IPS-18c (cell line): Measurements from ENCODE around the gene RARRES1.

Experiments used
- H3K4me3 ChIP-seq: 2 replicates; pipeline ENCODE4 v1.7.0; 2013; ENCODE audit warnings: low read depth, mild to moderate bottlenecking, low read length, moderate library complexity; ENCODE audit not compliant: insufficient read depth
- H3K9me3 ChIP-seq: one replicate; pipeline ENCODE4 v1.6.1; 2013; ENCODE audit warnings: mild to moderate bottlenecking, low read length, moderate library complexity; ENCODE audit not compliant: control insufficient read depth, insufficient read depth

Gene RARRES1

DNA sequence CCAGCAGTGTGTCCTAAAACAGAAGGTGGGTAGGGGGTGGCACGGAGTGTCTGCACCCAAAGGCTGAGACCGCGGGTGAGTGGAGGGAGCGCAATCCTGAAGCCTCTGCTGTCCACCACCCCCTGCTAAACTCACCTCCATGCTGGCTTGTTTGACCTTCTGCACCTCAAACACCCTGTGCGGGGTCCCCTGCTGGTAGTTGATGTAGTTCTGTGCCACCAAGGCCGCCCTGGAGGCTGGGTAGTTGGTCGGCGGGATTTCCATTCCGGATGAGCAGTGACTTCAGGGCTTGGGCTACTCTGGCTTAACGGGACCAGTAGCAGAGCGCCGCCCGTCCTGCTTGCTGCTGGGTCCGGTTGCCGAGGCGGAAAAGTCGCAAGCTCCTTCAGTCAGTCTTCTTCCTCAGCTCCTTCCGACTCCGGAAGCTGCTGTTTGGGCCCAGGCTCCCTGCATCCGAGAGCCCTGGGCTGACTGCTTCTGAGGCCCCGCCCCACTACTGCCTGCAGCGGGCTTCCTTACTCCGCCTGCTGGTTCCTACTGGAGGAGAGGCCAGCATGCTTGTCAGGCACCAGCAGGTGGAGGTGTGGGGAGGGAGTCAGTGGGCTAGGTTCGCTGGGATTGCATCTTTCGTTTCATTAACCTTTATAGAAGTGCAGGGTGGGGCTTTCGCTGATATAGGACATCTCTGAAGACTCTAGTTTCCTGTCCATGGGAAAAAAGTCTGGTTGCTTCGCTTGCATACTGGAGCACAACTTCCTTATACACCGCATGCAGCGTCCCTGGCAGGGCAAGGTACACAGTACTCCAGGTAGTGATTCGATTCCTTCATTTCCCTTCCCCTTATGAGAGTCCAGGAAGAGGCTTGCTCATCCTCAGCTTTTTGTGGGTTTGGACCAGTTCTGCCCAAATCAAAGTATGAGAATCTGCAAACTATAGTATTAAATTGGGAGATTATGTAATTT, 59.8 kb downstream of the RARRES1 start, which contains the start of gene LXN:
Gene LXN (minus strand): TSS at position 434 of the 962 bp plus-strand sequence. CDS start 170 bp downstream, at position 264.
- Histone ChIP-seq H3K9me3 (no peaks in the 10 kb centered on the region), H3K4me3 (peak within 1 kb of the TSS; percentile 81)

DNA sequence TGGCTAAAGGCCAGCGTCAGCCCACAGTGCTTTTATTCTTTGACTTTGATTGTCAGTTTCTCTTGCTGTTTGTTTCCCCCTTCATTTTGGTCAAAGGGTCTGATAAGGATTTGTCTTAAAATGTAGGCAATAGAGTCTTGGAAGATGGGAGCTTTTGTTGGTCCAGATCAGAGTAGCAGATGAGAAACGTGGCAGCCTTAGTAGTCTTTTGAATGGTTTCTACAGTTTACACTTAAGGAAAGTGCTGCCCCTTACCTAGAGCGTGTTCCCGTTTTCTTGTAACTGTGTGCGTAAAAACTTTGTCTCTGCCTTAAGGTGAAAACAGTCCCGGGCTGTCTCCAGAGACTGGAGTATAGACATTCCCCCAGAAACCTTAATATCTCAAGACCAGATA, 60.4 kb downstream of the RARRES1 start:
- H3K9me3 ChIP-seq, result no peaks in the 10 kb centered on the region
- peak overlapping the region; percentile 81 for H3K4me3 ChIP-seq

DNA sequence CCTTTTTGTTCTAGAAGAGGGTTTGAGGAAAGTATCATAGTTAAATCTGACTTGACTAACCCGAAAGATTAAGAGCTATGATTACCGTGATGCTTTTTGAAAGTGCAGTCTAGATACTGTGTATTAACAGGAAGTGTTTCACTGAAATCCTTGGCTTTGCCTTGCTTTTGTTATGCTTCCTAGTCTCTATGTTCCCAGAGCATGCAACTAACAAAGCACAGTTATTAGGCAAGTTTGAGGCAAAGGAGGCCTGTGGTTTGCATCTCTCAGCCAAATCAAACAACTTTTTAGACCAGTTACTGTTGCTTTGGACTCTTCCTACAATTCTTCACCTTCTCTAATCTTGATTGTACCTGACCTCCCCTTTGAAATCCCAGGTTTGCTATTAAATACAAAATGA, 63.8 kb downstream of the RARRES1 start:
- Histone ChIP-seq H3K4me3 (no peak overlapping the region), H3K9me3 (no peaks in the 10 kb centered on the region)

DNA sequence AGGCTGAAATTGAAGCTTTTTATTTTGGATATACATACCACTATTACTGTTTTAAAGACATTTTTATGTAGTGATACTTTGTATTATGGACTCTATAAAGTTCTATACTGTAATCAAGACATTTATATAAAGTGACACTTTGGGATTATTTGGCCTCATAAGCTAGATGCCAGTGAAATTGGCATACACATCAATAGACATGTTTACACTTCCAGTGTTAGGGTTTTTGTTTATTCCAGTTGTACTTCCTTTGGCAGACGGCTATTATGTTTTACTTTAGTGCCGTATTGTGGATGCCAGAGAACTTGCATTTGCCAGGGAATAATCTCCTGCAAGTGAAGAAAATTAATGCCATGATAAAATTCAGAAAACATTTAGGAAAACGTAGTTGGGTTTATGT, 65.8 kb downstream of the RARRES1 start:
- no peak overlapping the region for H3K4me3 ChIP-seq
- H3K9me3 ChIP-seq, result no peaks in the 10 kb centered on the region

DNA sequence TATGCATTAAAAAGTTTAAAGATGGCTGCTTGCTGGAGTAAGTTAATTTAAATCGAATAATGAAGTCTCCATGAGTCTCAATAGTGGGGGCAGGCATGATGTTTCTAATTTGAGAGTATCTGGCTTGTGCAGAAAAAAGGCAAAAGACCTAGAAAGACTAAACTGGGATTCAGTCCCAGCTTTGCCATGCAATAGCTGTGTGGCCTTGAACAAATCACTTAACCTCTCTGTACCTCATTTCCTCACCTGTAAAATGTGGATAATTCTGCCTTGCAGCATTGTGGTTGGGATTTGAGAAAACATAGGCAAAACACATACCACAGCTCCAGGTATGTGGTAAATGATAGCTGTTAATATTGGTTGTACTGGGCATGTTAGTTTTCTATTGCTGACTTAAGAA, 68.4 kb downstream of the RARRES1 start:
- H3K4me3 ChIP-seq, result no peak overlapping the region
- no peaks in the 10 kb centered on the region for H3K9me3 ChIP-seq

DNA sequence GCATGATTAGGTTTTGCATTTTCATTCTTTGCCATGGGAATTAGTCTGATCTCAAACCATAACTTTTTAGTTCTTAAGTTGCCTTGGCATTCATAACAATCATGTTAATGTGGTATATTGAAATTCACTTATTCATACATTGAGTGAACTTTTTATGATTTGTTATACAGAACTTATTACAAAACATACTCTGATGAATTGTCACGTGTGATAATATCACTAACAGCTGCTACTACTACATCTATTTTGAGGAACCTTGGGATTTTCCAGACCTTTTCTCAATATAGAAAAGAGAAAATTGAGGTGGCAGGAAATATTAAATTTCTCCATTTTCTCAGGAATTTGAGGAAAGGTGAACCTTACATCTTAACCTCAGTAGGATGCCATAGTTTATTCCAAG, 69.0 kb downstream of the RARRES1 start:
- Histone ChIP-seq H3K9me3 (no peaks in the 10 kb centered on the region), H3K4me3 (no peak overlapping the region)

DNA sequence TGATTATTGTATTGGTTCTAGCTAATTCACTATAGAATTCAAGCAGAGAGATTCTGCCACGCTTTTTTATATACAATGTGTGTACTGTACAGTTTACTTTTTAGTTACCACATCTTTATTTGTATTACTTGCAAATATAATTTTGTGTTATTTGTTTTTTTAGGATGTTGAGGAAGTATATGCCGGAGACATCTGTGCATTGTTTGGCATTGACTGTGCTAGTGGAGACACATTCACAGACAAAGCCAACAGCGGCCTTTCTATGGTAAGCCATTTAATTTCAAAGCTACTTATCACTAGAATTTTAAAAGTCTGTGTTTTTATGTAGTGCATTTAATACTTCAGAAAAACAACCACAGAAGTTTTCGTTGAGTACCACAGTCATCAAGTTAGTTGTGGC, 71.5 kb downstream of the RARRES1 start:
- Histone ChIP-seq H3K9me3 (no peaks in the 10 kb centered on the region), H3K4me3 (no peak overlapping the region)

DNA sequence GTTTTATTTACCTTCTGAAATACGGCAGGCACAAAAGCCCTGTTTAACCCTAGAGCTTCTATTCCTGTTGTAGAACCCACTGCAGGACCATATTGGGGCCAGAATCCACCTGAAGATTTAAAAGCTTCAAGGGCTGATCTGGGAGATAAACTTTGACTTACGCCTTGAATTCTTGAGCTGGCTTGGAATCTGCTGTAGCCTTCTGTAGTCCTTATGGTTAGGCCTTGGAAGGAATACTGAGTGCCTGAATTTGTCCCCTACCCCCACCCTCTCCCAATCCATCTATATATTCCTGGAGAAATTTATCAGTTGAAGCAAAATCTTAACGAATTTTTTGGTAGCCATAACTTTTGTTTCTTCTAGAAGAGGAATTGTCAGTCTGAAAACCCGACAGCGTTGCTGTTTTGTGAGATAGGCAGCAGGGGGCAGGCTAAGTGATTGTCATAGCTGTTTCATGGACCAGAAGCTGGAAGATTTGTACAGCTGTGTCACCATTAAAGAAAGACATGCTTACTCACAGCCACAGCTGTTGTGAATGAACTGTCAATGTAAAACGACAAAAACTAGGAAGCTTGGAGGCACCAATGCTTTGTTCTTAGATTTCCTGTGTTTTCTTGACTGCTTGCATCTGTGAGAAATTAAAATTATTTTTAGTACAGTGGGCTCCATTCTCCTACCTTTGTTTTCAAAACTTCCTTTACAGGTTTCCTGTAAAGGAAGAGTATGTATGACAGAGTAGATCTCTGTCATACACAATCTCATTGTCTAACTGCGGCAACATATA, 72.6 kb downstream of the RARRES1 start:
- H3K4me3 ChIP-seq, result no peak overlapping the region
- no peaks in the 10 kb centered on the region for H3K9me3 ChIP-seq

DNA sequence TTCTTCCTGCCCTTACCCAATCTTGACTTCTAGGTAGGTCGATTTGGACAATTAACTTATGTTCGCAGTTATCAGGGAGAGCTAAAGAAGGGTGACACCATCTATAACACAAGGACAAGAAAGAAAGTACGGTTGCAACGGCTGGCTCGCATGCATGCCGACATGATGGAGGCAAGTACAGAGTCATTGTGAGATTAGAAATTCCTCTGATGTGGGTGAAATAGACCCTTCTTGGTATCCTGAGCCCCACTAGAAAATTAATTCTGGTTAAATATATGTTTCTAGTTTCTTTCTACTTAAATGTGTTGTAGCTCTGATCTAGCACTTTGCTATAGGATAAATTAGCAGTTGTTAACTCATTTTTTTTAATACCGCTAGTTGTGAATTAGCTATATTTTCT, 73.4 kb downstream of the RARRES1 start:
- Histone ChIP-seq H3K4me3 (no peak overlapping the region), H3K9me3 (no peaks in the 10 kb centered on the region)

DNA sequence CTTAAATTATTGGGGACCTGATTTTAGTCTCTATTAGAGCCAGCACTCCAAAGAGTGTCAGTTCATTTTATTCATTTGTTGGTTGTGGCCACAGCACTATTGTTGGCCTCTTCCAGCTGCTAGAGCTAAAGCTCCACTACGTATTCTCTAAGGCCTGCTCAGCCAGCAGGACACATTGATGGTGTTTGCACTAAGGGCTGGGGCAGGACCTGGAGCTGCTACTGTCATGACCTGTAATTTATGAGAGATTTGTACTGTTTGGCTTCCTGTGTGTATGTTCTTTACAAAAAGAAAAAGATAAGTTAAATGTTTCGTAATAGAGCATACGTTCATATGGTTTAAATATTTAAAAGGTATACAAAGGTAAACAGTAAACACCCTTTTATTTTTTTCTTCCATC, 79.8 kb downstream of the RARRES1 start:
- Histone ChIP-seq H3K4me3 (no peak overlapping the region), H3K9me3 (no peaks in the 10 kb centered on the region)

DNA sequence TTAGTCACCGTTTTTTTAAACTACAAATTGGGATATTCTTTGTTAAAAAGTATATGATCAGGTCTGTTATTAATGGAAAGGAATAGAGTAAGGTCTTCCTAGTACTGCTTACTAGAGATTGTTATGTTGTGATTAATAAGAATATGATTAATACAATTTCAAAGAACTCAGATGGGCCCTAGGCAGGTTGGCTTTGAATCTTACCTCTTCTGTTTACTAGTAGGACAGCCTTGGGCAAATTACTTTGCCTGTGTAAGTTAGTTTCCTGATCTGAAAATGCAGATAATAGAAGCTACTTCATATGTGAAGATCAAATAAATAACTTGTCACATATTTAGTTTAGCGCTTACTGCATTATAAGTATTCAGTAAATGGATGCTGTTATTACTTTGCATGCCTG, 81.1 kb downstream of the RARRES1 start:
- no peak overlapping the region for H3K4me3 ChIP-seq

DNA sequence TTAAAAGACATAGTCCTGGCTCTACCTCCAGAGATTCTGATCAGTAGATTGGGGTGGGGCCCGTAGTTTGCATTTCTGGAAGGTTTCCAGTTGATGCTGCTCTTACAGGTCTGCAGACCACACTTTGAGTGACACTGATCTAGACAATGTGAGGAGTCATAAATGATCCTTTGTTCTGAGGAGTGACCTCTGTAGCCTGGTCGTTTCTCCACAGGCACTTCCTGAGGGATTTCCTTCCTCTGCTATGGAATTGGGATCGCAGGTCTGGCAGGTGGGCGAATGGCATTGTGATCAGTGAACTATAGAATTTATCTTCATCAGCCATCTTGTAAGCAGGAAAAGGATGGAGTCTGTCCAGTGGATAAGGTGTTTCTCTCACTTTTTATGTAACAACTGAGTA, 82.5 kb downstream of the RARRES1 start:
- no peaks in the 10 kb centered on the region for H3K9me3 ChIP-seq
- H3K4me3 ChIP-seq, result no peak overlapping the region

More for the DNA sequence above, 81.1 kb downstream of the RARRES1 start:
- H3K9me3 ChIP-seq, result no peaks in the 10 kb centered on the region
